OCI-M1 (cell line): ENCODE results near the gene TDP2.
"Not testable (repeated sequence)": the region's sequence is repeated elsewhere in the genome, so short reads cannot be mapped to it uniquely, and the experiment has no call there.

Experiments
- DNase-seq: peaks from one replicate; lab custom pipeline; 2025; lab: John Stamatoyannopoulos, UW

The TDP2 gene

GRCh38 chr6:24680582-24680981 lies 13.9 kb upstream of the TDP2 start:
- DNase-seq: no peak

DNA sequence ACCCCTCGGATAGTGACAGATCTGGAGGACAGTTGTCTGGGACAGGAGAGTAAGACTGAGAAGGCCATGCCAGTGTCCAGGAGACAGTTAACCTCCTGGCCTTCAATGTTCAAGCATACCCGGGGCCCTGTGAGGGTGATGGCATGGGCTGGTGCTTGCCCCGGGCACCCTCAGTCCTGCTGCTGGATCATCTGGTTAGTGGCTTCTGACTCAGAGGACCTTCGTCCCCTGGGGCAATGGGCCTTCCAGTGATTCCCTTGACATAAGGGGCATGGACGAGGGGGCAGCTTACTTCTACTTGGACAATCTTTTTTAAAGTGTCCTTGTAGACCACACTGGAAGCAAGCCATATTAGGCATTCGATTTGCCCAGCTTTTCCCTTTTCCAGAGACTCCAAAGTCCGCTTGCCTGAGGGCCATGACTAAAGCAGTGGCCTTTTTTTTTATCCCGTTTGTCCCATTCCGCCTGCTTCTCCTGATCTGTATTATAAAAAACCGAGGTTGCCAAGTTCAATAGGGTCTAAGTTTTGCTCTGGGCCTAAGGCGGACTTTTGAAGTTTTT lies 12.2 kb upstream of the TDP2 start:
- DNase-seq: not testable (repeated sequence)

GRCh38 chr6:24673625-24674024 lies 6.9 kb upstream of the TDP2 start:
- DNase-seq: peak; percentile 52

DNA sequence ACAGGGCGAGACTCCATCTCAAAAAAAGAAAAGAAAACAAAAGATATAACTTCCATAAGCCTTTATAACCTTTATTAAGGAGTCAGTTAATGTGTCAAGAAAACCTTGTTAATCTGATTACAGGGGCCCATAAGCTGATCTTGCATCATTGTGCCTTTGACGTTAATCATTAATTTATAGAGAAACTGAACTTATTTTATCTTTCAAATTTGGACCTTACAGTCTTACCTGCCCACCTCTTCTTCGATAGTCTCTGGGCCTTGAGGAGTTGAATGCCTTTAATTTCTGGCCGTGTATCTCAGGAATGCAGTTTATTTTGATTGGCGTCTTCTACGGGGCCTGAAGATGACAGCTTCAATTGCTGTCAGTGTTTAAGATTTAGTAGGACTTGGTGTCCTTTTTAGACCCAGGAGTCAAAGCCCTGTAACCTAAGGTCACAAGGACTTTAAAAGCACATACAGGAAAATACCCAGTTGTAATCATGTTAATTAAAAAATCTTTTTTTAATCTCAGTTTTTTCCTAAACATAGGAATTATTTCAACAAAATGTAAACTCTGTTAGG lies 6.0 kb upstream of the TDP2 start:
- no peak for DNase-seq

DNA sequence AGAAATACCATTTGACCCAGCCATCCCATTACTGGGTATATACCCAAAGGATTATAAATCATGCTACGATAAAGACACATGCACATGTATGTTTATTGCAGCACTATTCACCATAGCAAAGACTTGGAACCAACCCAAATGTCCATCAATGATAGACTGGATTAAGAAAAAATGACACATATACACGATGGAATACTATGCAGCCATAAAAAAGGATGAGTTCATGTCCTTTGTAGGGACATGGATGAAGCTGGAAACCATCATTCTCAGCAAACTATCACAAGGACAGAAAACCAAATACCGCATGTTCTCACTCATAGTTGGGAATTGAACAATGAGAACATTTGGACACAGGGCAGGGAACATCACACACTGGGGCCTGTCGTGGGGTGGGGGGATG lies 4.4 kb upstream of the TDP2 start:
- not testable (repeated sequence) for DNase-seq

GRCh38 chr6:24670492-24670891 lies 3.8 kb upstream of the TDP2 start:
- DNase-seq: peak; percentile 42

DNA sequence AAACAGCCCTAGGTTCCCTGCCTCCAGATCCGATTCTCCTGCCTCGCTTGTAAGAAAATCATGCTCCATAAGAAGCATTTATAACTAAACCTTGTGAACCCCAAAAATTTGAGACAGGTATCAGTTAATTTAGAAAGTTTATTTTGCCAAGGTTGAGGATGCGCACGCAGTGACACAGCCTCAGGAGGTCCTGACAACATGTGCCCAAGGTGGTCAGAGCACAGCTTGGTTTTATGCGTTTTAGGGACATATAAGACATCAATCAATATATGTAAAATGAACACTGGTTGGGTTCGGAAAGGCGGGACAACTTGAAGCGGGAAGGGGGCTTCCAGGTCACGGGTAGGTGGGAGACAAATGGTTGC lies 2.3 kb upstream of the TDP2 start:
- no peak for DNase-seq

- DNase-seq: peak; percentile 98
These were observed 1.6 kb upstream of the TDP2 start for GRCh38 chr6:24668066-24668996.

DNA sequence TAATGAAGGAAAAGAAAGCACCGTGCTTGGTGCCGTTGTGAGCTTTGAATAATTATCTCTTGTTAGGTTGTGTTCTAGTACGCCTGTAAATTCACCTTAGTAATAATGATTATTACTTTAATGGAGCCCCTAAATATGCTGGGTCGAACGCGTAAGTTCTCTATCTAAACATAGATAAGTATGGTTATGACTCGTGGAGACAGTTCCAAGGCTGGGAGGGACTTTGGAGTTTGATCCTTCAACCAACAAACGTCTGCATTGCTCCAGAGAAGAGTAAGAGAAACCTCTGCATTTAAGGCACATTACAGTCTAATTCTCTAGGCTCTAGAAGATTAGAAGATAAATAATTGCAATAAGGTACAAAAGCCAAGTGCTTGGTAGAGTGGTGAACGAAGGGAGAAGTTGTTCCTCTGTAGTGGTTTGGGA lies 692 bp upstream of the TDP2 start:
- peak; percentile 80 for DNase-seq

- DNase-seq: no peak
These were observed 530 bp downstream of the TDP2 start for GRCh38 chr6:24666097-24666640.

- DNase-seq: no peak
These were observed 2.4 kb downstream of the TDP2 start for GRCh38 chr6:24664046-24664987.

GRCh38 chr6:24663189-24663588 lies 3.5 kb downstream of the TDP2 start:
- no peak for DNase-seq

DNA sequence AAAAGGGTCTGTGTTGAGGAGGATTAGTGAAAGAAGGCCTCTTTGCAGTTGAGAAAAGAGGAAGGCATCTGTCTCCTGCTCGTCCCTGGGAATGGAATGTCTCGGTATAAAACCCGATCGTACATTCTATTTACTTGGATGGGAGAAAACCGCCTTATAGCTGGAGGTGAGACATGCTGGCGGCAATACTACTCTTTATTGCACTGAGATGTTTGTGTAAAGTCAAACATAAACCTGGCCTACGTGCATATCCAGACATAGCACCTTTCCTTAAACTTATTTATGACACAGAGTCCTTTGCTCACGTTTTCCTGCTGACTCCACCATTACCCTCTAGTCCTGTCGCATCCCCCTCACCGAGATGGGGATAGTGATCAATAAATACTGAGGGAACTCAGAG lies 4.5 kb downstream of the TDP2 start:
- DNase-seq: no peak

GRCh38 chr6:24661759-24662158 lies 4.9 kb downstream of the TDP2 start:
- not testable (repeated sequence) for DNase-seq

GRCh38 chr6:24660105-24660504 lies 6.6 kb downstream of the TDP2 start:
- no peak for DNase-seq

- DNase-seq: peak; percentile 34
These were observed 7.1 kb downstream of the TDP2 start for GRCh38 chr6:24659561-24659960.

- peak; percentile 46 for DNase-seq
These were observed 7.8 kb downstream of the TDP2 start for GRCh38 chr6:24658573-24659560.

DNA sequence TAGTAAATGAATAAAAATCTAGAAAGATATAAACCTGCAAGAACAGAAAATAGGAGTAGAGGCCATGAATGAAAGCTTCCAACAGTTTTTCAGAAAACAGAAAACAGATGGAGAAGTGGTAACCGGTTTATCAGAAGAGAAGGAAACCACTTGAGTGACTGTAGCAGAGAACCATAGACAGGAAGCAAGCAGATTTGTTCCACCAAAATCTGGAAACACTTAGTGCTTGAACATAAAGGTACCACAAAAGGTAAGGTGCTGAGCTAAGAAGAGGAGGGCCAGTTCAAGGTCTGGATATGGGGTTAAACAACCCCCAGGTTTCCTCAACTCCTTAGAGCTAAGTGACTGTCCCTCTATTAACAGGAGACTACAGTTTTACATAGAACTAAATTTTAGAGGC lies 11.5 kb downstream of the TDP2 start:
- DNase-seq: no peak

DNA sequence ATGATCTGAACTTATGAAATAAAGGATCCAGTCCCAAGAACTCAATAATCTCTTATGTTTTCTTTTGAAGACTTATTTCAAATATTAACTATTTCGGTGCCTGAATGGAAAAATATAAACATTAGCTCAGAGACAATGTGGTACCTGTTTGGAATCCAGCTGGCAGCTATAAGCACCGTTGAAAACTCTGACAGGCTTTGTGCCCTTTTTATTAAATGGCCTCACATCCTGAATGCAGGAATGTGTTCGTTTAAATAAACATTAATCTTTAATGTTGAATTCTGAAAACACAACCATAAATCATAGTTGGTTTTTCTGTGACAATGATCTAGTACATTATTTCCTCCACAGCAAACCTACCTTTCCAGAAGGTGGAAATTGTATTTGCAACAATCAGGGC lies 16.3 kb downstream of the TDP2 start:
- no peak for DNase-seq

DNA sequence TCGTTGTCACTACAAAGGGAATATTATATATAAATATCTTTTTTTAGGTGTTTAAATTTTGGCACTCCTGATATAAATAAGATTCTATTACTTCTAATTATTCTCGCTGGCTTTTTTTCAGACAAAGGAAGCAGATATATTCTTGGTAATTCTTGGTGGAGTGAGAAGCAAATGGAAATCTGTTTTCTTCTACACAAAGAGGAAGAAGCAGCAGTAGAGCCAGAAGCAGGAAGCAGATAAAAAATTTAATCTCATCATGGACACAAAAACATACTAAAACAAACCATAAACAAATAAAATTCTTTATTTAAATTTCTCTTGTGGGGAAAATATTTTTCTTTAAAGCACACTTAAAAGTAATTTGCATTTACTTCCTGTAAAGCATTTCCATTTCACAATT lies 17.0 kb downstream of the TDP2 start:
- DNase-seq: no peak

DNA sequence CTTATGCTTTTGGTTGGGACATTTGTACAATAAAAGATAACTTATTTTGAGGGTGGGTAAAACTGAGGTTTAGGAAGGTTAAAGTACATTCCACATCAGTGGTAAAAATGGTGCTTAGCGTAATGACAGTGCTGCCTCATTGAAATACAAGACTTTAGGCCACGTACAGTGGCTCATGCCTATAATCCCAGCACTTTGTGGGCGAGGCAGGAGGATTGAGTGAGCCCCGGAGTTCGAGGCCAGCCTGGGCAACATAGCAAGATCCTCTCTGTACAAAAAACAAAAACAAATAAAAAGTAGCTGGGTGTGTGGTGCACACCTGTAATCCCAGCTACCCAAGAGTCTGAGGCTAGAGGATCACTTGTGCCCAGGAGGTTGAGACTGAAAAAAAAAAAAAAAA lies 18.4 kb downstream of the TDP2 start:
- no peak for DNase-seq
